Endothelial cell of umbilical vein (primary cell): Measurements from ENCODE around the gene ADAMTS6.

Experiments
- EZH2 ChIP-seq: IDR thresholded peaks from 2 replicates; pipeline ENCODE4 v1.6.1; 2012; ENCODE audit warnings: borderline replicate concordance, low read depth, mild to moderate bottlenecking, moderate library complexity, low read length, inconsistent platforms; ENCODE audit not compliant: severe bottlenecking
- FOS ChIP-seq: IDR thresholded peaks from 2 replicates; pipeline ENCODE4 v1.6.1; 2011; ENCODE audit warnings: mild to moderate bottlenecking, low read length, moderate library complexity, borderline replicate concordance; ENCODE audit not compliant: insufficient read depth
- GATA2 ChIP-seq: IDR thresholded peaks from 2 replicates; pipeline ENCODE4 v1.7.0; 2011; ENCODE audit warnings: low read depth, mild to moderate bottlenecking, moderate library complexity, mixed read lengths, low read length; ENCODE audit not compliant: insufficient read length, insufficient read depth
- MAX ChIP-seq: IDR thresholded peaks from 2 replicates; pipeline ENCODE4 v1.6.1; 2011; ENCODE audit not compliant: insufficient read depth, insufficient read length
- MYC ChIP-seq: IDR thresholded peaks from one replicate; pipeline ENCODE4 v1.6.1; 2011; ENCODE audit warnings: mild to moderate bottlenecking, low read depth, low read length
- POLR2A ChIP-seq: IDR thresholded peaks from 2 replicates; pipeline ENCODE4 v1.6.1; 2012; ENCODE audit warnings: low read depth, mild to moderate bottlenecking, control low read depth, low read length
- POLR2AphosphoS5 ChIP-seq: IDR thresholded peaks from 2 replicates; pipeline ENCODE4 v1.6.1; 2012; ENCODE audit warnings: low read depth, mild to moderate bottlenecking, control low read depth, low read length, moderate library complexity; ENCODE audit not compliant: insufficient read depth
- TF ChIP-seq, protein P1 (sequence below), 2 donors: IDR thresholded peaks; 1 replicate in 1 of 2; 2 replicates in 1 of 2; pipeline ENCODE4 v1.5.1; 2011; ENCODE audit warnings: low read length in 2 of 2, mild to moderate bottlenecking in 2 of 2, moderate library complexity in 2 of 2, control low read depth in 1 of 2, inconsistent platforms in 1 of 2, low read depth in 1 of 2; ENCODE audit not compliant: insufficient read depth in 1 of 2; ENCODE audit errors: extremely low read depth in 1 of 2

- TF ChIP-seq POLR2AphosphoS5 (no peak), POLR2A (no peak), EZH2 (no peak), FOS (no peak), GATA2 (no peak), MYC (no peak), MAX (no peak)
- TF ChIP-seq, protein P1, sequence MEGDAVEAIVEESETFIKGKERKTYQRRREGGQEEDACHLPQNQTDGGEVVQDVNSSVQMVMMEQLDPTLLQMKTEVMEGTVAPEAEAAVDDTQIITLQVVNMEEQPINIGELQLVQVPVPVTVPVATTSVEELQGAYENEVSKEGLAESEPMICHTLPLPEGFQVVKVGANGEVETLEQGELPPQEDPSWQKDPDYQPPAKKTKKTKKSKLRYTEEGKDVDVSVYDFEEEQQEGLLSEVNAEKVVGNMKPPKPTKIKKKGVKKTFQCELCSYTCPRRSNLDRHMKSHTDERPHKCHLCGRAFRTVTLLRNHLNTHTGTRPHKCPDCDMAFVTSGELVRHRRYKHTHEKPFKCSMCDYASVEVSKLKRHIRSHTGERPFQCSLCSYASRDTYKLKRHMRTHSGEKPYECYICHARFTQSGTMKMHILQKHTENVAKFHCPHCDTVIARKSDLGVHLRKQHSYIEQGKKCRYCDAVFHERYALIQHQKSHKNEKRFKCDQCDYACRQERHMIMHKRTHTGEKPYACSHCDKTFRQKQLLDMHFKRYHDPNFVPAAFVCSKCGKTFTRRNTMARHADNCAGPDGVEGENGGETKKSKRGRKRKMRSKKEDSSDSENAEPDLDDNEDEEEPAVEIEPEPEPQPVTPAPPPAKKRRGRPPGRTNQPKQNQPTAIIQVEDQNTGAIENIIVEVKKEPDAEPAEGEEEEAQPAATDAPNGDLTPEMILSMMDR (IDR thresholded peaks at IDR 0.05; ENCODE audit: extremely low read depth in 1 of 2, insufficient read depth in 1 of 2, low read depth in 1 of 2, low read length in 2 of 2), result no peak
Observed at GRCh38 chr5:65152131-65152530, 329.6 kb downstream of the ADAMTS6 start.
